Right atrium auricular region (tissue), 2 donors: ENCODE results near the gene POLD4. TPM values are rescaled to one million over a fixed set of nuclear protein-coding genes. Genes with fewer than 3 reads are reported as not detected.

Experiments
- DNase-seq: peaks from one replicate; pipeline ENCODE4 v3.0.0-alpha.2; 2019; ENCODE audit warnings: low spot score
- H3K27ac ChIP-seq, 2 donors: fragments of 200-600 bp; sonication (generic); 1 replicate in 1 of 2; 2 replicates in 1 of 2; pipeline ENCODE4 v1.5.1; 2016 to 2019
- H3K27me3 ChIP-seq, 2 donors: fragments of 200-600 bp; sonication (generic); one replicate each; pipeline versions ENCODE4 v1.5.1 to v1.6.0; 2017 to 2019
- H3K36me3 ChIP-seq: fragments of 200-600 bp; sonication (generic); one replicate; pipeline ENCODE4 v1.5.1; 2016
- H3K4me1 ChIP-seq, 2 donors: fragments of 200-600 bp; sonication (generic); one replicate each; pipeline versions ENCODE4 v1.5.1 to v1.6.0; 2017 to 2019
- H3K4me3 ChIP-seq, 2 donors: fragments of 200-600 bp; sonication (generic); 1 replicate in 1 of 2; 2 replicates in 1 of 2; pipeline ENCODE4 v1.5.1; 2017 to 2019; ENCODE audit warnings: mild to moderate bottlenecking in 1 of 2, moderate library complexity in 1 of 2
- H3K9me3 ChIP-seq, 2 donors: fragments of 200-600 bp; sonication (generic); one replicate each; pipeline ENCODE4 v1.5.1; 2019
- CTCF ChIP-seq, 2 donors: fragments of 200-600 bp; sonication (generic); IDR thresholded peaks; one replicate each; pipeline ENCODE4 v1.5.1; 2019; ENCODE audit warnings: antibody characterized with exemption in 2 of 2
- total RNA-seq, 2 donors: library from RNA; depleted of rRNA; stranded (reverse); fragments of >200 nt; gene quantifications; one replicate each; pipeline ENCODE4 v1.1.0, GENCODE V29; 2016

The POLD4 gene
- total RNA-seq, 2 donors from 2014 or later = 115 to 136 TPM

GRCh38 chr11:67349036-67349435 is 4.3 kb downstream of the POLD4 start:
- H3K36me3 ChIP-seq = no peaks in the 10 kb centered on the region
- no peak for DNase-seq
- H3K27ac ChIP-seq = peak overlapping the region; percentile 24 to 54
- H3K27me3 ChIP-seq = no peaks in the 10 kb centered on the region
- H3K9me3 ChIP-seq = no peaks in the 10 kb centered on the region
- no peak overlapping the region for H3K4me3 ChIP-seq
- TF ChIP-seq CTCF (IDR thresholded peaks at IDR 0.05) = no peak
- H3K4me1 ChIP-seq = peaks cover 0 to 44% of the 10 kb centered on the region in 2 donors

- H3K27ac ChIP-seq = no peak overlapping the region
- TF ChIP-seq CTCF (IDR thresholded peaks at IDR 0.05) = no peak
These were observed 5.2 kb downstream of the POLD4 start for GRCh38 chr11:67347964-67348749.

GRCh38 chr11:67345920-67346819 is 7.2 kb downstream of the POLD4 start:
- H3K27me3 ChIP-seq = no peaks in the 10 kb centered on the region
- TF ChIP-seq CTCF (IDR thresholded peaks at IDR 0.05) = peak in 1 of 2 donors; percentile 53
- no peak for DNase-seq
- no peaks in the 10 kb centered on the region for H3K9me3 ChIP-seq
- no peaks in the 10 kb centered on the region for H3K36me3 ChIP-seq
- no peak overlapping the region for H3K27ac ChIP-seq
- H3K4me3 ChIP-seq = no peak overlapping the region
- H3K4me1 ChIP-seq = peaks cover 0 to 23% of the 10 kb centered on the region in 2 donors

More at GRCh38 chr11:67347964-67348749, 5.2 kb downstream of the POLD4 start:
- DNase-seq = no peak
- Histone ChIP-seq H3K4me3 (no peak overlapping the region), H3K27me3 (no peaks in the 10 kb centered on the region), H3K9me3 (no peaks in the 10 kb centered on the region), H3K4me1 (peaks cover 0 to 40% of the 10 kb centered on the region in 2 donors), H3K36me3 (no peaks in the 10 kb centered on the region)

GRCh38 chr11:67345247-67345919 is 8.0 kb downstream of the POLD4 start:
- no peaks in the 10 kb centered on the region for H3K9me3 ChIP-seq
- no peak for DNase-seq
- H3K27ac ChIP-seq = no peak overlapping the region
- H3K27me3 ChIP-seq = no peaks in the 10 kb centered on the region
- peaks cover 0 to 16% of the 10 kb centered on the region in 2 donors for H3K4me1 ChIP-seq
- no peak for TF ChIP-seq CTCF (IDR thresholded peaks at IDR 0.05)
- no peak overlapping the region for H3K4me3 ChIP-seq
- H3K36me3 ChIP-seq = no peaks in the 10 kb centered on the region

GRCh38 chr11:67344264-67344663 is 9.1 kb downstream of the POLD4 start:
- H3K27me3 ChIP-seq = no peaks in the 10 kb centered on the region
- H3K27ac ChIP-seq = no peak overlapping the region
- H3K36me3 ChIP-seq = no peaks in the 10 kb centered on the region
- DNase-seq = no peak
- no peak for TF ChIP-seq CTCF (IDR thresholded peaks at IDR 0.05)
- no peaks in the 10 kb centered on the region for H3K9me3 ChIP-seq
- no peak overlapping the region for H3K4me3 ChIP-seq
- peaks cover 0 to 7% of the 10 kb centered on the region in 2 donors for H3K4me1 ChIP-seq
